Inflammatory macrophage treated with lipopolysaccharide for 1 hour (primary cell): ENCODE data around the gene BTG1.

Source experiments
- DNase-seq, 2 donors: peaks; one replicate each; pipeline ENCODE4 v3.0.0-alpha.2; 2020 to 2022

The BTG1 gene

GRCh38 chr12:92145731-92146496, at the start of gene BTG1:
Gene BTG1 (minus strand): TSS chr12:92145846. CDS start chr12:92145535, 311 bp downstream.
- DNase-seq: peak; percentile 100

- no peak for DNase-seq
Measured at GRCh38 chr12:92194561-92194960, 48.9 kb upstream of the BTG1 start.

- no peak for DNase-seq
Measured at GRCh38 chr12:92193846-92194245, 48.2 kb upstream of the BTG1 start.

GRCh38 chr12:92193063-92193462, 47.4 kb upstream of the BTG1 start:
- DNase-seq: no peak

- DNase-seq: no peak
Measured at GRCh38 chr12:92192360-92192759, 46.7 kb upstream of the BTG1 start.

- no peak for DNase-seq
Measured at GRCh38 chr12:92191061-92191460, 45.4 kb upstream of the BTG1 start.

GRCh38 chr12:92188517-92189188, 43.0 kb upstream of the BTG1 start:
- DNase-seq: no peak

GRCh38 chr12:92186038-92186470, 40.4 kb upstream of the BTG1 start:
- no peak for DNase-seq

GRCh38 chr12:92185052-92185451, 39.4 kb upstream of the BTG1 start:
- no peak for DNase-seq

GRCh38 chr12:92183575-92183974, 37.9 kb upstream of the BTG1 start:
- no peak for DNase-seq

- DNase-seq: no peak
Measured at GRCh38 chr12:92178340-92178739, 32.7 kb upstream of the BTG1 start.

- DNase-seq: no peak
Measured at GRCh38 chr12:92176646-92177045, 31.0 kb upstream of the BTG1 start.

GRCh38 chr12:92175961-92176360, 30.3 kb upstream of the BTG1 start:
- DNase-seq: no peak

GRCh38 chr12:92170050-92170449, 24.4 kb upstream of the BTG1 start:
- DNase-seq: no peak

GRCh38 chr12:92167075-92167474, 21.4 kb upstream of the BTG1 start:
- no peak for DNase-seq

GRCh38 chr12:92164712-92165111, 19.1 kb upstream of the BTG1 start:
- no peak for DNase-seq

- DNase-seq: peak; percentile 62 to 75
Measured at GRCh38 chr12:92162079-92162478, 16.4 kb upstream of the BTG1 start.

- DNase-seq: peak; percentile 45 to 59
Measured at GRCh38 chr12:92158796-92159439, 13.3 kb upstream of the BTG1 start.

GRCh38 chr12:92156704-92157395, 11.2 kb upstream of the BTG1 start:
- DNase-seq: no peak

GRCh38 chr12:92156139-92156538, 10.5 kb upstream of the BTG1 start:
- no peak for DNase-seq

GRCh38 chr12:92155733-92156132, 10.1 kb upstream of the BTG1 start:
- DNase-seq: no peak

- DNase-seq: no peak
Measured at GRCh38 chr12:92151916-92152315, 6.3 kb upstream of the BTG1 start.

GRCh38 chr12:92149563-92149962, 3.9 kb upstream of the BTG1 start:
- no peak for DNase-seq
